Loucy (cell line): ENCODE measurements around the gene CACNA1H.

Experiments used
- CTCF ChIP-seq: fragments of 200-600 bp; sonication (generic); conservative IDR thresholded peaks from 2 replicates; pipeline ENCODE4 v1.5.1; 2014; ENCODE audit warnings: mild to moderate bottlenecking, antibody characterized with exemption, low read length
- EZH2phosphoT487 ChIP-seq: fragments of 200-600 bp; IDR thresholded peaks from 2 replicates; pipeline ENCODE4 v1.6.1; 2018; ENCODE audit warnings: antibody characterized with exemption, mild to moderate bottlenecking, moderate library complexity, borderline replicate concordance

- TF ChIP-seq CTCF = no peak
- no peak for TF ChIP-seq EZH2phosphoT487
These were observed 44.3 kb upstream of the CACNA1H start for GRCh38 chr16:1108299-1109252.
